ENCODE measurements around the gene IGLL5. TPM values are rescaled to one million over a fixed set of nuclear protein-coding genes. Genes with fewer than 3 reads are reported as not detected.
"Not testable (repeated sequence)": the region's sequence is repeated elsewhere in the genome, so short reads cannot be mapped to it uniquely, and the experiment has no call there.

IGLL5 gene
- total and polyA plus RNA-seq, 9 donors, result 0.40 to 9.8 (median 1.5) TPM; not detected in 1

GRCh38 chr22:22901578-22902218 is 14.1 kb downstream of the IGLL5 start:
- H3K4me3 ChIP-seq, result no peak overlapping the region
- H3K4me1 ChIP-seq (ENCODE audit: insufficient read depth), result no peaks in the 10 kb centered on the region
- intact Hi-C loops (cut with DNase I), result no loop called here
- no peaks in the 10 kb centered on the region for H3K27me3 ChIP-seq
- no peaks in the 10 kb centered on the region for H3K9me3 ChIP-seq
- DNase-seq, result no peak
- no peaks in the 10 kb centered on the region for H3K36me3 ChIP-seq
- 85 to 89% (median 89%) methylated on average over 8 of the region's 8 CpGs for WGBS, 3 donors
- TF ChIP-seq EP300 (IDR thresholded peaks at IDR 0.05) (no peak), POLR2A (IDR thresholded peaks at IDR 0.05) (no peak), CTCF (IDR thresholded peaks at IDR 0.05) (no peak)
- H3K27ac ChIP-seq, result no peak overlapping the region

- no peaks in the 10 kb centered on the region for H3K4me1 ChIP-seq (ENCODE audit: insufficient read depth)
- TF ChIP-seq POLR2A (IDR thresholded peaks at IDR 0.05), result no peak
- TF ChIP-seq CTCF (IDR thresholded peaks at IDR 0.05), result no peak
- no peak for TF ChIP-seq EP300 (IDR thresholded peaks at IDR 0.05)
- H3K27me3 ChIP-seq, result no peaks in the 10 kb centered on the region
- no peak overlapping the region for H3K4me3 ChIP-seq
- H3K27ac ChIP-seq, result no peak overlapping the region
- no peaks in the 10 kb centered on the region for H3K36me3 ChIP-seq
- intact Hi-C loops (cut with DNase I), result no loop called here
- no peaks in the 10 kb centered on the region for H3K9me3 ChIP-seq
- WGBS, 3 donors, result 62 to 70% (median 65%) methylated on average over 9 of the region's 9 CpGs
- no peak for DNase-seq
Measured at GRCh38 chr22:22902247-22903001, 14.8 kb downstream of the IGLL5 start.

GRCh38 chr22:22903355-22903777 is 15.8 kb downstream of the IGLL5 start:
- Histone ChIP-seq H3K4me3 (no peak overlapping the region), H3K9me3 (no peaks in the 10 kb centered on the region), H3K27me3 (no peaks in the 10 kb centered on the region), H3K27ac (no peak overlapping the region), H3K4me1 (ENCODE audit: insufficient read depth) (no peaks in the 10 kb centered on the region), H3K36me3 (no peaks in the 10 kb centered on the region)
- no peak for DNase-seq
- WGBS, 3 donors, result 36 to 45% (median 43%) methylated on average over 2 of the region's 2 CpGs
- TF ChIP-seq EP300 (IDR thresholded peaks at IDR 0.05) (no peak), POLR2A (IDR thresholded peaks at IDR 0.05) (no peak), CTCF (IDR thresholded peaks at IDR 0.05) (no peak)
- intact Hi-C loops (cut with DNase I), result no loop called here

GRCh38 chr22:22903781-22904192 is 16.2 kb downstream of the IGLL5 start:
- intact Hi-C loops (cut with DNase I), result not testable (repeated sequence)
- 77 to 79% (median 77%) methylated on average over 1 of the region's 1 CpG for WGBS, 3 donors

GRCh38 chr22:22904736-22905135 is 17.1 kb downstream of the IGLL5 start:
- 94 to 96% (median 95%) methylated on average over 5 of the region's 5 CpGs for WGBS, 3 donors
- H3K36me3 ChIP-seq; H3K27ac ChIP-seq; H3K4me1 ChIP-seq (ENCODE audit: insufficient read depth); intact Hi-C loops (cut with DNase I); H3K9me3 ChIP-seq; H3K4me3 ChIP-seq; H3K27me3 ChIP-seq; DNase-seq: not testable (repeated sequence)

More at GRCh38 chr22:22903781-22904192, 16.2 kb downstream of the IGLL5 start:
- H3K4me3 ChIP-seq; H3K27me3 ChIP-seq; H3K9me3 ChIP-seq; DNase-seq; H3K36me3 ChIP-seq; H3K27ac ChIP-seq; H3K4me1 ChIP-seq (ENCODE audit: insufficient read depth): not testable (repeated sequence)

GRCh38 chr22:22906391-22906790 is 18.8 kb downstream of the IGLL5 start:
- intact Hi-C loops (cut with DNase I); H3K27me3 ChIP-seq; H3K27ac ChIP-seq; H3K4me1 ChIP-seq (ENCODE audit: insufficient read depth); H3K4me3 ChIP-seq; H3K9me3 ChIP-seq; DNase-seq; H3K36me3 ChIP-seq: not testable (repeated sequence)
- 71 to 84% (median 80%) methylated on average over 1 to 8 of the region's 10 CpGs for WGBS, 3 donors

Data from ovary (tissue), 9 donors.